IPS-18a (cell line): ENCODE data around the gene CHMP4B.

Source experiments
- H3K27ac ChIP-seq: one replicate; pipeline ENCODE4 v1.5.1; 2013; ENCODE audit warnings: low read length
- H3K27me3 ChIP-seq: one replicate; pipeline ENCODE4 v1.6.1; 2013; ENCODE audit warnings: mild to moderate bottlenecking, low read length; ENCODE audit not compliant: control insufficient read depth, insufficient read depth
- H3K36me3 ChIP-seq: one replicate; pipeline ENCODE4 v1.6.1; 2013; ENCODE audit warnings: low read depth, low read length; ENCODE audit not compliant: control insufficient read depth
- H3K4me1 ChIP-seq: one replicate; pipeline ENCODE4 v1.6.1; 2013; ENCODE audit warnings: low read depth, low read length; ENCODE audit not compliant: control insufficient read depth
- H3K4me3 ChIP-seq: one replicate; pipeline ENCODE4 v1.5.1; 2013; ENCODE audit warnings: low read length
- H3K9ac ChIP-seq: one replicate; pipeline ENCODE4 v1.6.1; 2013; ENCODE audit warnings: mild to moderate bottlenecking, low read length, moderate library complexity
- H3K9me3 ChIP-seq: one replicate; pipeline ENCODE4 v1.6.1; 2013; ENCODE audit warnings: low read depth, low read length; ENCODE audit not compliant: control insufficient read depth

CHMP4B gene

GRCh38 chr20:33777816-33778215, 33.3 kb upstream of the CHMP4B start:
- Histone ChIP-seq H3K27ac (no peak overlapping the region), H3K4me3 (no peak overlapping the region), H3K4me1 (no peaks in the 10 kb centered on the region), H3K9me3 (no peaks in the 10 kb centered on the region), H3K36me3 (no peaks in the 10 kb centered on the region), H3K27me3 (no peaks in the 10 kb centered on the region), H3K9ac (no peak overlapping the region)

GRCh38 chr20:33781133-33781532, 30.0 kb upstream of the CHMP4B start:
- Histone ChIP-seq H3K27ac (no peak overlapping the region), H3K9ac (no peak overlapping the region), H3K27me3 (no peaks in the 10 kb centered on the region), H3K4me1 (no peaks in the 10 kb centered on the region), H3K4me3 (no peak overlapping the region), H3K36me3 (no peaks in the 10 kb centered on the region), H3K9me3 (no peaks in the 10 kb centered on the region)

- no peak overlapping the region for H3K27ac ChIP-seq
- no peak overlapping the region for H3K4me3 ChIP-seq
- H3K9me3 ChIP-seq: no peaks in the 10 kb centered on the region
- H3K4me1 ChIP-seq: no peaks in the 10 kb centered on the region
- H3K36me3 ChIP-seq: no peaks in the 10 kb centered on the region
- H3K27me3 ChIP-seq: no peaks in the 10 kb centered on the region
- H3K9ac ChIP-seq: no peak overlapping the region
Observed at GRCh38 chr20:33781945-33782344, 29.2 kb upstream of the CHMP4B start.

DNA sequence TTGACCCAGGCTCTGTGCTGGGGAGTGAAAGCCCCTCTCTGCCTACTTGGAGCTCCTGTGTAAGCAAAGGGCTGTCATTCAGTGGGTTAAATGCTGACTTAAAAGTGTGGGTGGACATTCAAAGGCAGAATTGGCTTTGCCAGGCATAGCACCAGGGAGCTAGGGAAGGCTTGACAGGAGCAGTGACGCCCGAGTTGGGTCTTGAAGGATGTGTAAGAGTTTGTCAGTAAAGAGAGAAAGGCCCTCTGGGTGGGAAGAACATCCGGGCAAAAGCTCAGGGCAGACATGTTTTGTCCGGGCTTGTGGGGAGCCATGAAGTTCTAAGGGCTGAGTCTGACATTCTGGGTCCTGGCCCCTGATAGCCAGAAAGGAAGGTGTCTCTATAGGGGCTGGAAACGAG, 27.9 kb upstream of the CHMP4B start:
- Histone ChIP-seq H3K27ac (no peak overlapping the region), H3K4me3 (no peak overlapping the region), H3K36me3 (no peaks in the 10 kb centered on the region), H3K4me1 (no peaks in the 10 kb centered on the region), H3K9me3 (no peaks in the 10 kb centered on the region), H3K27me3 (no peaks in the 10 kb centered on the region), H3K9ac (no peak overlapping the region)

DNA sequence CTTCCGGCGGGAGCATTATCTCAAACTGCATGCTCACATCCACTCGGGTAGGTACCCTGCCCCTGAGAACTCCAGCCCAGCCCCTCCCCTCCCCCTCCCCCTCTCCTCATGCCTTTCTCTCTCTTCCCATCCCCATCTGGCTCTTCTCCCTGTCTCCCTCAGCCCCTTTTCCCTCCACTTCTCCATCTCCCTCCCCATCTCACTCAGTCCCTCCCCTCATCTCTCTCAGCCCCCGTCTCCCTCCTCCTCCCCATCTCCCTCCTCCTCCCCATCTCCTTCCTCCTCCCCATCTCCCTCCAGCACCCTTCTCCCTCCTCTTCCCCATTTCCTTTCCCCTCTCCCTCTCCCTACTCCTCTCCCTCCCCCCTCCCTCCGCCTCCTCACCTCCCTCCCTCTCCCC, 27.3 kb upstream of the CHMP4B start:
- H3K27ac ChIP-seq: no peak overlapping the region
- no peaks in the 10 kb centered on the region for H3K36me3 ChIP-seq
- no peaks in the 10 kb centered on the region for H3K4me1 ChIP-seq
- H3K9ac ChIP-seq: no peak overlapping the region
- no peak overlapping the region for H3K4me3 ChIP-seq
- H3K27me3 ChIP-seq: no peaks in the 10 kb centered on the region
- H3K9me3 ChIP-seq: no peaks in the 10 kb centered on the region

- no peaks in the 10 kb centered on the region for H3K4me1 ChIP-seq
- no peaks in the 10 kb centered on the region for H3K27me3 ChIP-seq
- no peak overlapping the region for H3K4me3 ChIP-seq
- no peaks in the 10 kb centered on the region for H3K36me3 ChIP-seq
- H3K9me3 ChIP-seq: no peaks in the 10 kb centered on the region
- H3K9ac ChIP-seq: no peak overlapping the region
- no peak overlapping the region for H3K27ac ChIP-seq
Observed at GRCh38 chr20:33784225-33784624, 26.9 kb upstream of the CHMP4B start.

- H3K9ac ChIP-seq: no peak overlapping the region
- no peaks in the 10 kb centered on the region for H3K27me3 ChIP-seq
- H3K4me3 ChIP-seq: no peak overlapping the region
- no peaks in the 10 kb centered on the region for H3K36me3 ChIP-seq
- no peaks in the 10 kb centered on the region for H3K4me1 ChIP-seq
- no peaks in the 10 kb centered on the region for H3K9me3 ChIP-seq
- no peak overlapping the region for H3K27ac ChIP-seq
Observed at GRCh38 chr20:33785503-33785902, 25.6 kb upstream of the CHMP4B start.

DNA sequence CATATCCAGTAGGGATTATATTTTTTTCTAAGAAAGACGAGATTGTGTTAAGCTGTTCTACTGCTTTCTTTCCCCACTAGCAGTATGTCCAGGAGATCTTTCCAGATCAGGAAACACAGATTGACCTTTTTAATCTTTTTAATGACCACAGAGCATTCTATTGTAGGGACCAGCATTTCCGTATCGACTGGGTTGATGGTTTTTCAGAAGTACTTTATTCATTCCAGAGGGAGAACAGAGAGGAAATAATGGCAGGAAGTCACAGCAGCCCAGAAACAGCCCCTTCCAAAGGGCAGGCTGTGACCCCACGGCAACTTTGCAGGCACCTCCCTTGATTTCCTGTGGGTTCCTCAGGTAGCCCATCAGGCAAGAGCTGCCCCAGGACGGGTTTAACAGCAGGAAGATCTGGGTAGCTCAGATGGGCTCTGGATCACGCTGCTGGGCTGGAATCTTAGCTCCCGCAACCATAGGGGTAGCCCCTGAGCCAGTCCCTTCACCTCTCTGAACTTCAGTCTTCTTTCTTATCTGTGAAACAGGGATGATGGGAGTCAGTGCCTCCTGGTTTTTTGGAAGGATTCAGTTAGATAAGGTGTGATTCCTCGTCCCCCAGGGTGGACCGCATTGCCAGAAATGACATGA, 23.8 kb upstream of the CHMP4B start:
- Histone ChIP-seq H3K9me3 (no peaks in the 10 kb centered on the region), H3K27ac (no peak overlapping the region), H3K4me1 (no peaks in the 10 kb centered on the region)

GRCh38 chr20:33788351-33789049, 22.6 kb upstream of the CHMP4B start:
- Histone ChIP-seq H3K9me3 (no peaks in the 10 kb centered on the region), H3K27me3 (no peaks in the 10 kb centered on the region), H3K4me1 (no peaks in the 10 kb centered on the region), H3K27ac (no peak overlapping the region), H3K4me3 (no peak overlapping the region), H3K9ac (no peak overlapping the region), H3K36me3 (no peaks in the 10 kb centered on the region)

More for the DNA sequence above, 23.8 kb upstream of the CHMP4B start:
- Histone ChIP-seq H3K36me3 (no peaks in the 10 kb centered on the region), H3K9ac (no peak overlapping the region), H3K4me3 (no peak overlapping the region), H3K27me3 (no peaks in the 10 kb centered on the region)

- H3K27ac ChIP-seq: no peak overlapping the region
Observed at GRCh38 chr20:33789109-33789857, 21.9 kb upstream of the CHMP4B start.

DNA sequence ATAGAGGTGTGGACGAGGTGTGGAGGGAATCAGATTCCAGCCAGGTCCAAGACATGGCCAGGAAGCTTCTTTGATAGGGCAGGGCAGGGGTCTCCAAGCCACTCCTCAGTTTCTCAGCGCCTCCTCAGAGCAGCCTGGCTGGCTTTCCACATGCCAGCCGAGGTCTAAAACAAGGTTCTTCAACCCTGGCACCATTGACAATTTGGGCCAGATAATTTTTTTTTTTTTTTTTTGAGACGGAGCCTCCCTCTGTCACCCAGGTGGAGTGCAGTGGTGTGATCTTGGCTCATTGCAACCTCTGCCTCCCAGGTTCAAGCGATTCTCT, 21.3 kb upstream of the CHMP4B start:
- no peaks in the 10 kb centered on the region for H3K27me3 ChIP-seq
- H3K4me3 ChIP-seq: no peak overlapping the region
- H3K36me3 ChIP-seq: no peaks in the 10 kb centered on the region
- H3K9ac ChIP-seq: no peak overlapping the region
- H3K4me1 ChIP-seq: no peaks in the 10 kb centered on the region
- H3K27ac ChIP-seq: no peak overlapping the region
- H3K9me3 ChIP-seq: no peaks in the 10 kb centered on the region

More at GRCh38 chr20:33789109-33789857, 21.9 kb upstream of the CHMP4B start:
- H3K9me3 ChIP-seq: no peaks in the 10 kb centered on the region
- H3K27me3 ChIP-seq: no peaks in the 10 kb centered on the region
- H3K4me1 ChIP-seq: no peaks in the 10 kb centered on the region
- H3K4me3 ChIP-seq: no peak overlapping the region
- H3K9ac ChIP-seq: no peak overlapping the region
- no peaks in the 10 kb centered on the region for H3K36me3 ChIP-seq
